AG04449 (cell line): ENCODE results near the gene GIPC2.

Experiments
- CTCF ChIA-PET: fragments of 350-600 bp; formaldehyde crosslinking; extraction: SDS; loops from one replicate; lab custom pipeline; 2021; ENCODE audit warnings: antibody characterized with exemption; lab: Yijun Ruan, JAX
- POLR2A ChIA-PET: fragments of 400-600, 350-600 bp; formaldehyde crosslinking; extraction: SDS; loops from one replicate; lab custom pipeline; 2020; ENCODE audit warnings: antibody characterized with exemption, inconsistent platforms; lab: Yijun Ruan, JAX
- DNase-seq: peaks from one replicate; pipeline ENCODE4 v3.0.0-alpha.2; 2010; ENCODE audit warnings: low read depth, low spot score
- H3K4me3 ChIP-seq: 2 replicates; pipeline ENCODE4 v1.5.1; 2011; ENCODE audit warnings: low read depth, mild to moderate bottlenecking, control low read depth, low read length
- CTCF ChIP-seq: IDR thresholded peaks from one replicate; pipeline ENCODE4 v1.5.1; 2011; ENCODE audit warnings: mild to moderate bottlenecking, moderate library complexity, low read length, control low read depth, inconsistent platforms; ENCODE audit not compliant: insufficient read depth; ENCODE audit errors: missing control alignments

GIPC2 gene

GRCh38 chr1:78068681-78069283 is 23.0 kb downstream of the GIPC2 start:
- TF ChIP-seq CTCF = no peak

GRCh38 chr1:78069784-78070183 is 24.0 kb downstream of the GIPC2 start:
- DNase-seq = no peak
- H3K4me3 ChIP-seq = no peak overlapping the region
- ChIA-PET POLR2A (no interaction called here), CTCF (no interaction called here)
- no peak for TF ChIP-seq CTCF

More at GRCh38 chr1:78068681-78069283, 23.0 kb downstream of the GIPC2 start:
- ChIA-PET POLR2A (no interaction called here), CTCF (no interaction called here)
- no peak overlapping the region for H3K4me3 ChIP-seq
- no peak for DNase-seq

DNA sequence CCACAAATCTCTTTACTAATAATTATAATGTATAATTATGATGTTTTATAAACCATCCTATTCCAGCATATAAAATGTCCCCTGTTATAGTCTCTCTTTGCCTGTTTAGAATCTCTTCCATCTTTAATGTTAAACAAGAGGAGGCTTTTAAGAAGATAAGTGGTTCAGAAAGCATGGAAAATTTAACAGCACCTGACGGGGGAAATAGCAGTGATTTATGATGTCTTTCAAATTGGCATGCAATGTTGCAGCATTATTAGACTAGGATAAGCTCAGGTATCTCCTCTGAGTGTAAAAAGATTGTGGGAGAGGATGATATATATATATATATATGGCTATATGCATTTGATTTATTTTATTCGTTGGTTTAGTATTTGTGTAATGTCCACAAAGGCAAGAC is 24.4 kb downstream of the GIPC2 start:
- POLR2A ChIA-PET = interaction anchor here (0.7 kb wide), 2 partner anchors 12 to 21 kb away, joined by 3 read pairs; no protein-coding TSS in a partner anchor
- DNase-seq = no peak

GRCh38 chr1:78070758-78071157 is 25.0 kb downstream of the GIPC2 start:
- TF ChIP-seq CTCF = no peak
- CTCF ChIA-PET = no interaction called here
- peak; percentile 60 for DNase-seq
- POLR2A ChIA-PET = interaction anchor here (0.7 kb wide), 2 partner anchors 11 to 20 kb away, joined by 3 read pairs; no protein-coding TSS in a partner anchor
- H3K4me3 ChIP-seq = no peak overlapping the region

More for the DNA sequence above, 24.4 kb downstream of the GIPC2 start:
- TF ChIP-seq CTCF = no peak
- H3K4me3 ChIP-seq = no peak overlapping the region
- CTCF ChIA-PET = no interaction called here

DNA sequence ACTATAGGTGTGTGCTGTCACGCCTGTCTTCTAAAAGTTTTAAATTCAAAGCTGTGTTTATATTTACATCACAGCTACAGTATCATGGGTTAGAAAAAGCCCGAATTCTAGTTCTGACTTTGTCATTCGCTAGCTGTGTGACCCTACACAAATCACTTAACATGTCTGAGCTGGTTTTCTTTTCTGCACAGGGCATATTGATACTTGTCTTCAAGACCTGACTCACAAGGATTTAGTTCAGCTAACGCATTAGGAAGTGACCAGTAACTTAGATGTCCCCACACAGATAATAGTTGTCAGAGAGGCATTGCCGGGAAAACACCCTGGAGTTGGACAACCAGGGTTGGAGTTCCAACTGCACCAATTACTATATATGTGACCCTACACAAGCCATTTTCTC is 25.9 kb downstream of the GIPC2 start:
- POLR2A ChIA-PET = interaction anchor here (1.2 kb wide), 1 partner anchor 33 kb away, joined by 3 read pairs; no protein-coding TSS in a partner anchor
- H3K4me3 ChIP-seq = no peak overlapping the region
- DNase-seq = no peak
- CTCF ChIA-PET = no interaction called here
- TF ChIP-seq CTCF = no peak

- ChIA-PET POLR2A (interaction anchor here (1.2 to 1.5 kb wide), 2 partner anchors 19 to 32 kb away, joined by 3 read pairs; no protein-coding TSS in a partner anchor), CTCF (no interaction called here)
- no peak for TF ChIP-seq CTCF
- no peak for DNase-seq
- H3K4me3 ChIP-seq = no peak overlapping the region
Observed at GRCh38 chr1:78072216-78072615, 26.4 kb downstream of the GIPC2 start.
